IMR-90 (cell line): Measurements from ENCODE around the gene PTGS1. TPM values are rescaled to one million over a fixed set of nuclear protein-coding genes. Genes with fewer than 3 reads are reported as not detected.
A peak's percentile ranks its signal among the peaks of the same experiment; 100 is the strongest.

Experiments used
- ATAC-seq: fragments of 200-7000 bp; cut with Tn5 transposase; 2 replicates; pipeline ENCODE4 v1.9.1; 2020; ENCODE audit warnings: low read depth, mild to moderate bottlenecking, moderate library complexity
- BruUV-seq: library from RNA; stranded (reverse); fragments of 400-500 nt; replicated peaks from 2 replicates; lab custom pipeline; 2021; lab: Mats Ljungman, UMichigan
- CTCF ChIA-PET: fragments of 300-600 bp; formaldehyde crosslinking; extraction: SDS; loops from one replicate; lab custom pipeline; 2021; ENCODE audit warnings: antibody characterized with exemption; lab: Yijun Ruan, JAX
- POLR2A ChIA-PET: fragments of 300-600 bp; sonication (Branson Sonifier 250); formaldehyde crosslinking; loops from one replicate; lab custom pipeline; 2022; ENCODE audit warnings: antibody characterized with exemption; ENCODE audit not compliant: unreplicated experiment; lab: Charles Lee
- DNase-seq: peaks from one replicate; pipeline ENCODE4 v3.0.0; 2013
- H2AFZ ChIP-seq: replicated peaks from 2 replicates; pipeline ENCODE3; 2013; ENCODE audit warnings: low read length, mild to moderate bottlenecking; ENCODE audit not compliant: poor library complexity
- H2AK5ac ChIP-seq: 2 replicates; pipeline ENCODE4 v1.6.1; 2013; ENCODE audit warnings: low read depth, low read length, inconsistent platforms
- H2AK9ac ChIP-seq: replicated peaks from 2 replicates; pipeline ENCODE3; 2013; ENCODE audit warnings: mild to moderate bottlenecking, low read depth, low read length, moderate library complexity; ENCODE audit not compliant: poor library complexity
- H2BK120ac ChIP-seq: 2 replicates; pipeline ENCODE4 v1.6.1; 2013; ENCODE audit warnings: low read depth, low read length, inconsistent platforms
- H2BK15ac ChIP-seq: 3 replicates; pipeline ENCODE4 v1.6.1; 2013; ENCODE audit warnings: low read depth, low read length, inconsistent platforms
- H2BK20ac ChIP-seq: 2 replicates; pipeline ENCODE4 v1.6.1; 2013; ENCODE audit warnings: low read depth, mild to moderate bottlenecking, inconsistent platforms, low read length, moderate library complexity
- H2BK5ac ChIP-seq: 2 replicates; pipeline ENCODE4 v1.6.1; 2013; ENCODE audit warnings: mild to moderate bottlenecking, low read depth, low read length, inconsistent platforms; ENCODE audit not compliant: poor library complexity, severe bottlenecking
- H3K14ac ChIP-seq: replicated peaks from 2 replicates; pipeline ENCODE4 v1.6.1; 2013; ENCODE audit warnings: low read depth, low read length, inconsistent platforms
- H3K18ac ChIP-seq: 2 replicates; pipeline ENCODE4 v1.6.1; 2013; ENCODE audit warnings: low read depth, low read length, control low read depth
- H3K23ac ChIP-seq: 2 replicates; pipeline ENCODE4 v1.6.1; 2013; ENCODE audit warnings: low read depth, low read length, inconsistent platforms
- H3K27ac ChIP-seq: 2 replicates; pipeline ENCODE4 v1.5.1; 2013; ENCODE audit warnings: mild to moderate bottlenecking, control low read depth, low read length; ENCODE audit not compliant: insufficient read depth
- H3K27me3 ChIP-seq: 2 replicates; pipeline ENCODE4 v1.6.1; 2013; ENCODE audit warnings: low read length; ENCODE audit not compliant: control insufficient read depth, insufficient read depth
- H3K36me3 ChIP-seq: 2 replicates; pipeline ENCODE4 v1.6.1; 2013; ENCODE audit warnings: low read length, mixed read lengths; ENCODE audit not compliant: control insufficient read depth, insufficient read depth
- H3K4ac ChIP-seq: 2 replicates; pipeline ENCODE4 v1.6.1; 2013; ENCODE audit warnings: low read depth, low read length, inconsistent platforms
- H3K4me1 ChIP-seq: 2 replicates; pipeline ENCODE4 v1.6.1; 2013; ENCODE audit warnings: low read length, mixed read lengths; ENCODE audit not compliant: control insufficient read depth, insufficient read depth
- H3K4me2 ChIP-seq: 2 replicates; pipeline ENCODE4 v1.6.1; 2013; ENCODE audit warnings: low read depth, mild to moderate bottlenecking, control low read depth, low read length, moderate library complexity
- H3K4me3 ChIP-seq: 2 replicates; pipeline ENCODE4 v1.5.1; 2013; ENCODE audit warnings: low read depth, mild to moderate bottlenecking, control low read depth, low read length, moderate library complexity; ENCODE audit not compliant: insufficient read depth
- H3K56ac ChIP-seq: 2 replicates; pipeline ENCODE4 v1.6.1; 2013; ENCODE audit warnings: low read length, inconsistent platforms; ENCODE audit not compliant: insufficient read depth; ENCODE audit errors: extremely low read depth
- H3K79me1 ChIP-seq, 2 experiments: 2 replicates each; pipeline ENCODE4 v1.6.1; 2013; ENCODE audit warnings: low read length in 2 of 2, inconsistent platforms in 1 of 2, low read depth in 1 of 2
- H3K9ac ChIP-seq: 2 replicates; pipeline ENCODE4 v1.6.1; 2013; ENCODE audit warnings: low read depth, low read length, control low read depth
- H3K9me1 ChIP-seq: 2 replicates; pipeline ENCODE4 v1.6.1; 2013; ENCODE audit warnings: low read length, inconsistent platforms; ENCODE audit not compliant: insufficient read depth
- H3K9me3 ChIP-seq: 2 replicates; pipeline ENCODE4 v1.6.1; 2013; ENCODE audit warnings: low read length; ENCODE audit not compliant: control insufficient read depth, insufficient read depth
- H4K20me1 ChIP-seq: 2 replicates; pipeline ENCODE4 v1.6.1; 2013; ENCODE audit warnings: low read length, inconsistent platforms; ENCODE audit not compliant: insufficient read depth
- H4K5ac ChIP-seq: 2 replicates; pipeline ENCODE4 v1.6.1; 2013; ENCODE audit warnings: mild to moderate bottlenecking, low read depth, low read length, control low read depth
- H4K8ac ChIP-seq, 2 experiments: 2 replicates each; pipeline ENCODE4 v1.6.1; 2013; ENCODE audit warnings: low read depth in 2 of 2, low read length in 2 of 2, control low read depth in 1 of 2, inconsistent platforms in 1 of 2
- H4K91ac ChIP-seq: 2 replicates; pipeline ENCODE4 v1.6.1; 2013; ENCODE audit warnings: low read depth, low read length, inconsistent platforms; ENCODE audit not compliant: insufficient read depth
- CHD1 ChIP-seq: IDR thresholded peaks from 2 replicates; pipeline ENCODE4 v1.6.1; 2012; ENCODE audit warnings: low read depth, low read length, improper control_type of control experiment
- CTCF ChIP-seq: conservative IDR thresholded peaks from 2 replicates; pipeline ENCODE4 v1.5.1; 2012; ENCODE audit warnings: mild to moderate bottlenecking, low read depth, low read length, improper control_type of control experiment
- MAZ ChIP-seq: IDR thresholded peaks from 2 replicates; pipeline ENCODE4 v1.6.1; 2012; ENCODE audit warnings: low read depth, mild to moderate bottlenecking, low read length, improper control_type of control experiment, moderate library complexity, borderline replicate concordance
- POLR2A ChIP-seq: IDR thresholded peaks from 2 replicates; pipeline ENCODE4 v1.6.1; 2012; ENCODE audit warnings: mild to moderate bottlenecking, low read depth, low read length
- SMC3 ChIP-seq: fragments of 150-350 bp; IDR thresholded peaks from 2 replicates; pipeline ENCODE4 v1.6.1; 2016; ENCODE audit warnings: low read depth, mild to moderate bottlenecking, antibody characterized with exemption, low read length, moderate library complexity
- WGBS, 2 experiments: methylation state at CpG; one replicate each; pipeline versions ENCODE4 v1.1.5 to v1.1.7; 2013; ENCODE audit warnings: missing lambda C conversion rate in 2 of 2; ENCODE audit not compliant: insufficient read length in 1 of 2; ENCODE audit errors: extremely low coverage in 2 of 2; 5-methylcytosine and 5-hydroxymethylcytosine counted together
- dilution Hi-C: fragments of 300-500 bp; cut with HindIII; formaldehyde crosslinking; loops from one replicate; pipeline ENCODE4 v1.14.3; 2018; ENCODE audit warnings: low sequenced_read_pairs; ENCODE audit not compliant: unreplicated experiment
- in situ Hi-C: fragments of 300-500 bp; cut with MboI; formaldehyde crosslinking; loops from 3 replicates; pipeline ENCODE4 v1.14.3; 2019; ENCODE audit warnings: low sequenced_read_pairs, inconsistent platforms, mixed read lengths
- intact Hi-C: fragments of 100-400 bp; cut with micrococcal nuclease; formaldehyde crosslinking; loops from 2 replicates; pipeline ENCODE4 v1.10.0; 2022
- polyA plus RNA-seq, 3 experiments: library from polyadenylated mRNA; depleted of rRNA; stranded (reverse); fragments of >200 nt; gene quantifications; 2 replicates each; pipeline ENCODE4 v1.2.3, GENCODE V29; 2012; ENCODE audit warnings: low replicate concordance in 1 of 3
- total RNA-seq: library from RNA; depleted of rRNA; stranded (reverse); fragments of >200 nt; gene quantifications from 2 replicates; pipeline ENCODE4 v1.2.3, GENCODE V29; 2012

The PTGS1 gene
- total and polyA plus RNA-seq, 2 of the 4 experiments (the other 2 are of a cell fraction) = 24.7 to 38.3 TPM

GRCh38 chr9:122336189-122336588 is 34.6 kb upstream of the PTGS1 start:
- ATAC-seq = 0 out of 2 replicates have a peak, but pooled peaks have one; percentile 19
- H2AFZ ChIP-seq = no peak overlapping the region
- ChIA-PET POLR2A (no interaction called here), CTCF (interaction anchor here (0.5 to 0.6 kb wide), 2 partner anchors 230 to 1352 kb away, joined by 3 read pairs; no protein-coding TSS in a partner anchor)
- no peaks in the 10 kb centered on the region for H4K20me1 ChIP-seq
- no peak overlapping the region for H4K5ac ChIP-seq
- no TSS peak for BruUV-seq
- no peak overlapping the region for H3K56ac ChIP-seq
- in situ Hi-C loops = no loop called here
- dilution Hi-C loops = no loop called here
- no peak for DNase-seq
- TF ChIP-seq CTCF (no peak), POLR2A (no peak), SMC3 (no peak), MAZ (no peak), CHD1 (no peak)
- no peak overlapping the region for H3K14ac ChIP-seq
- intact Hi-C loops = no loop called here
- no peak overlapping the region for H2BK5ac ChIP-seq
- no peaks in the 10 kb centered on the region for H3K79me1 ChIP-seq
- H2AK9ac ChIP-seq = no peak overlapping the region
- no peak overlapping the region for H3K9ac ChIP-seq
- no peak overlapping the region for H2BK20ac ChIP-seq
- no peak overlapping the region for H3K4ac ChIP-seq
- H4K8ac ChIP-seq = no peak overlapping the region
- H4K91ac ChIP-seq = no peak overlapping the region
- H2BK15ac ChIP-seq = no peak overlapping the region
- WGBS, 2 experiments = 100% methylated on average over 1 of the region's 5 CpGs; no CpG with 5 or more reads in 1 of the 2 experiments
- no peak overlapping the region for H3K4me3 ChIP-seq
- no peak overlapping the region for H2AK5ac ChIP-seq
- no peak overlapping the region for H3K23ac ChIP-seq
- H3K18ac ChIP-seq = no peak overlapping the region
- no peaks in the 10 kb centered on the region for H3K4me1 ChIP-seq
- H2BK120ac ChIP-seq = no peak overlapping the region
- H3K4me2 ChIP-seq = no peak overlapping the region
- no peaks in the 10 kb centered on the region for H3K36me3 ChIP-seq
- no peaks in the 10 kb centered on the region; the same call in 1 of the 2 replicates for H3K9me1 ChIP-seq
- H3K9me3 ChIP-seq = no peaks in the 10 kb centered on the region
- no peak overlapping the region for H3K27ac ChIP-seq
- peaks cover 20% of the 10 kb centered on the region for H3K27me3 ChIP-seq
